ENCODE results near the gene CLOCK.

CLOCK gene

GRCh38 chr4:55540271-55540670 lies 6.4 kb downstream of the CLOCK start:
- no peak overlapping the region for H3K4me3 ChIP-seq (ENCODE audit: low read depth, low read length)
- no peak for TF ChIP-seq CTCF (IDR thresholded peaks at IDR 0.05; ENCODE audit: low read depth, low read length)

- no peak overlapping the region for H3K4me3 ChIP-seq (ENCODE audit: low read depth, low read length)
- TF ChIP-seq CTCF (IDR thresholded peaks at IDR 0.05; ENCODE audit: low read depth, low read length), result no peak
Measured at GRCh38 chr4:55539658-55540057, 7.1 kb downstream of the CLOCK start.

GRCh38 chr4:55538531-55538930 lies 8.2 kb downstream of the CLOCK start:
- H3K4me3 ChIP-seq (ENCODE audit: low read depth, low read length), result no peak overlapping the region
- no peak for TF ChIP-seq CTCF (IDR thresholded peaks at IDR 0.05; ENCODE audit: low read depth, low read length)

GRCh38 chr4:55534306-55534705 lies 12.4 kb downstream of the CLOCK start:
- no peak for TF ChIP-seq CTCF (IDR thresholded peaks at IDR 0.05; ENCODE audit: low read depth, low read length)
- no peak overlapping the region for H3K4me3 ChIP-seq (ENCODE audit: low read depth, low read length)

- no peak for TF ChIP-seq CTCF (IDR thresholded peaks at IDR 0.05; ENCODE audit: low read depth, low read length)
- no peak overlapping the region for H3K4me3 ChIP-seq (ENCODE audit: low read depth, low read length)
Measured at GRCh38 chr4:55530691-55531090, 16.0 kb downstream of the CLOCK start.

GRCh38 chr4:55530167-55530566 lies 16.5 kb downstream of the CLOCK start:
- H3K4me3 ChIP-seq (ENCODE audit: low read depth, low read length), result no peak overlapping the region
- TF ChIP-seq CTCF (IDR thresholded peaks at IDR 0.05; ENCODE audit: low read depth, low read length), result no peak

GRCh38 chr4:55528491-55528890 lies 18.2 kb downstream of the CLOCK start:
- H3K4me3 ChIP-seq (ENCODE audit: low read depth, low read length), result no peak overlapping the region
- TF ChIP-seq CTCF (IDR thresholded peaks at IDR 0.05; ENCODE audit: low read depth, low read length), result no peak
